GM18511 (cell line): ENCODE results near the gene PCK2.

Experiments
- ATAC-seq: cut with Tn5 transposase; IDR thresholded peaks from one replicate; pipeline ENCODE4 v1.9.1; 2021; ENCODE audit warnings: mild to moderate bottlenecking, moderate library complexity; ENCODE audit not compliant: unreplicated experiment

Gene PCK2

DNA sequence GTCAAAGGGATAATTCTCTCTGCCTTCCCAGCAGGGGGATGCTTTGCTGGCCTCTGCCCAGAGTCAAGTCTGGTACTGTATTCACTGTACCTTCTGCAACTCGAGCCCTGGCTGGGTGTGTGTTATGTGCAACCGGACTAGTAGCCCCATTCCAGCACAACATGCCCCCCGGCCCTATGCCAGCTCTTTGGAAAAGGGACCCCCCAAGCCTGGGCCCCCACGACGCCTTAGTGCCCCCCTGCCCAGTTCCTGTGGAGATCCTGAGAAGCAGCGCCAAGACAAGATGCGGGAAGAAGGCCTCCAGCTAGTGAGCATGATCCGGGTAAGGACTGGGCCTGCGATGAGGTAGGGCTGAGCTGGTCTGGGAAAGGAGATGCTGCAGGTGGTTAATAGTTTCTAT lies 56.5 kb downstream of the PCK2 start:
- no peak for ATAC-seq

DNA sequence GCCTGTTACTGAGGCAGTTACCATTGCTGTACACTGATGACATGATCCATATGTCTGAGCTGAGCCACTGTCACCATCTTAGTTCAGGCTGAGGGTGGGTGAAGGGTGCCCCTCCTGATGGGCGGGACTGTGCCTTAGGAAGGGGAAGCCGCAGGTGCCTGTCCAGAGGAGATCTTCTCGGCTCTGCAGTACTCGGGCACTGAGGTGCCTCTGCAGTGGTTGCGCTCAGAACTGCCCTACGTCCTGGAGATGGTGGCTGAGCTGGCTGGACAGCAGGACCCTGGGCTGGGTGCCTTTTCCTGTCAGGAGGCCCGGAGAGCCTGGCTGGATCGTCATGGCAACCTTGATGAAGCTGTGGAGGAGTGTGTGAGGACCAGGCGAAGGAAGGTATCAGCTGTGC lies 56.9 kb downstream of the PCK2 start:
- no peak for ATAC-seq

DNA sequence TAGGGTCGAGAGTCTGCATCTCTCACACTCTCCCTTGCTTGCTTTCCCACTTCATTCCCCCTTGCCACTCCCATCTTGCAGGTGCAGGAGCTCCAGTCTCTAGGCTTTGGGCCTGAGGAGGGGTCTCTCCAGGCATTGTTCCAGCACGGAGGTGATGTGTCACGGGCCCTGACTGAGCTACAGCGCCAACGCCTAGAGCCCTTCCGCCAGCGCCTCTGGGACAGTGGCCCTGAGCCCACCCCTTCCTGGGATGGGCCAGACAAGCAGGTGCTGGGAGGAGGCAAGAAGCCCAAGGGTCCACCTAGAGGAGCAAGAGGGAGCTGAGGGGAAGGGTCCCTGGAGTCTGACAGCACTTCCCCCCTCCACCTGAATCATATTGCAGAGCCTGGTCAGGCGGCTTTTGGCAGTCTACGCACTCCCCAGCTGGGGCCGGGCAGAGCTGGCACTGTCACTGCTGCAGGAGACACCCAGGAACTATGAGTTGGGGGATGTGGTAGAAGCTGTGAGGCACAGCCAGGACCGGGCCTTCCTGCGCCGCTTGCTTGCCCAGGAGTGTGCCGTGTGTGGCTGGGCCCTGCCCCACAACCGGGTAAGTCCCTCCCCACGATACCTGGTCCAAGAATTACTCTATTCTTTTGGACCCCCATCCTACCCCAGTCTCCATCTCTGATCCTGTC lies 57.4 kb downstream of the PCK2 start:
- ATAC-seq: no peak
